GM21576 (cell line): ENCODE data around the gene EPHB1.
A peak's percentile ranks its signal among the peaks of the same experiment; 100 is the strongest.
"Not testable (repeated sequence)": the region's sequence is repeated elsewhere in the genome, so short reads cannot be mapped to it uniquely, and the experiment has no call there.

Source experiments
- ATAC-seq: cut with Tn5 transposase; IDR thresholded peaks from one replicate; pipeline ENCODE4 v1.9.1; 2021; ENCODE audit warnings: mild to moderate bottlenecking, moderate library complexity; ENCODE audit not compliant: unreplicated experiment

EPHB1 gene

GRCh38 chr3:134991472-134992010 lies 196.5 kb downstream of the EPHB1 start:
- no peak for ATAC-seq

- ATAC-seq: no peak
Measured at GRCh38 chr3:134992180-134992579, 197.1 kb downstream of the EPHB1 start.

- no peak for ATAC-seq
Measured at GRCh38 chr3:134992586-134992985, 197.5 kb downstream of the EPHB1 start.

- no peak for ATAC-seq
Measured at GRCh38 chr3:134993011-134993410, 198.0 kb downstream of the EPHB1 start.

GRCh38 chr3:134998158-134998557 lies 203.1 kb downstream of the EPHB1 start:
- ATAC-seq: no peak

GRCh38 chr3:134998855-134999254 lies 203.8 kb downstream of the EPHB1 start:
- no peak for ATAC-seq

GRCh38 chr3:135000465-135000864 lies 205.4 kb downstream of the EPHB1 start:
- no peak for ATAC-seq

- ATAC-seq: not testable (repeated sequence)
Measured at GRCh38 chr3:135005616-135006015, 210.6 kb downstream of the EPHB1 start.

GRCh38 chr3:135007607-135008006 lies 212.5 kb downstream of the EPHB1 start:
- no peak for ATAC-seq

GRCh38 chr3:135008326-135008725 lies 213.3 kb downstream of the EPHB1 start:
- ATAC-seq: no peak

- ATAC-seq: no peak
Measured at GRCh38 chr3:135009014-135009413, 214.0 kb downstream of the EPHB1 start.

GRCh38 chr3:135012101-135012500 lies 217.0 kb downstream of the EPHB1 start:
- ATAC-seq: no peak

GRCh38 chr3:135013206-135013605 lies 218.1 kb downstream of the EPHB1 start:
- ATAC-seq: no peak

GRCh38 chr3:135014566-135014965 lies 219.5 kb downstream of the EPHB1 start:
- no peak for ATAC-seq

- ATAC-seq: no peak
Measured at GRCh38 chr3:135017003-135017893, 222.2 kb downstream of the EPHB1 start.

GRCh38 chr3:135018149-135018923 lies 223.3 kb downstream of the EPHB1 start:
- peak; percentile 69 for ATAC-seq

- no peak for ATAC-seq
Measured at GRCh38 chr3:135020181-135020580, 225.1 kb downstream of the EPHB1 start.

GRCh38 chr3:135023996-135024658 lies 229.1 kb downstream of the EPHB1 start:
- ATAC-seq: no peak

- not testable (repeated sequence) for ATAC-seq
Measured at GRCh38 chr3:135030768-135031615, 235.9 kb downstream of the EPHB1 start.

GRCh38 chr3:135033737-135034136 lies 238.7 kb downstream of the EPHB1 start:
- ATAC-seq: no peak
